Ovary (tissue), 3 donors: ENCODE results near the gene THSD4.

Experiments used
- POLR2A ChIP-seq: fragments of 450-650 bp; IDR thresholded peaks from one replicate; pipeline ENCODE4 v1.6.1; 2017; ENCODE audit warnings: antibody characterized with exemption, mild to moderate bottlenecking, moderate library complexity
- TF ChIP-seq, protein P1 (sequence below), 3 donors: fragments of 450-650 bp in 2 of 3; fragments of 200-600 bp in 1 of 3; IDR thresholded peaks; one replicate each; pipeline versions ENCODE4 v1.5.1 to v1.8.0; 2016 to 2022; ENCODE audit warnings: antibody characterized with exemption in 3 of 3, mild to moderate bottlenecking in 1 of 3
- donor health status: DM: no; HTN: no; CAD: no.

DNA sequence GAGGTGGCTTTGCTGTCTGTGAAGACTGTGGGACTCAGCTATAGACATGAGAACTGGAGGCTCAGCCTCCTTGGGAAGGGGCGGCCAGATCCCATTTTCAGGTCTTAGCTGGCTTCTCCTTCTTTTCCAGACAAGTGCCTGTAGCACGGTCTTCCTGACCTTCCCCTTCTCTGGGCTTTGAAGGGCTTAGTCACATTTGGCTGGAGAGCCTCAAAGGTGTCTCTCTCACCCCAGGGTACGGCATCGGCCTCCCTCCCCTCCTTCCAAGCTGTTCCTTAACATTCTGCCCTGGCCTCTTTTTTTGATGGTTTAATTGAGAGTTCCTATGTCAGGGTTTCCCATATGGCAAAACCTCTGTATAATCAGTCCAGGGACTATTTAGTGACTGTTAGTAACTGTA lies 242.7 kb downstream of the THSD4 start:
- no peak for TF ChIP-seq POLR2A
- TF ChIP-seq, protein P1, sequence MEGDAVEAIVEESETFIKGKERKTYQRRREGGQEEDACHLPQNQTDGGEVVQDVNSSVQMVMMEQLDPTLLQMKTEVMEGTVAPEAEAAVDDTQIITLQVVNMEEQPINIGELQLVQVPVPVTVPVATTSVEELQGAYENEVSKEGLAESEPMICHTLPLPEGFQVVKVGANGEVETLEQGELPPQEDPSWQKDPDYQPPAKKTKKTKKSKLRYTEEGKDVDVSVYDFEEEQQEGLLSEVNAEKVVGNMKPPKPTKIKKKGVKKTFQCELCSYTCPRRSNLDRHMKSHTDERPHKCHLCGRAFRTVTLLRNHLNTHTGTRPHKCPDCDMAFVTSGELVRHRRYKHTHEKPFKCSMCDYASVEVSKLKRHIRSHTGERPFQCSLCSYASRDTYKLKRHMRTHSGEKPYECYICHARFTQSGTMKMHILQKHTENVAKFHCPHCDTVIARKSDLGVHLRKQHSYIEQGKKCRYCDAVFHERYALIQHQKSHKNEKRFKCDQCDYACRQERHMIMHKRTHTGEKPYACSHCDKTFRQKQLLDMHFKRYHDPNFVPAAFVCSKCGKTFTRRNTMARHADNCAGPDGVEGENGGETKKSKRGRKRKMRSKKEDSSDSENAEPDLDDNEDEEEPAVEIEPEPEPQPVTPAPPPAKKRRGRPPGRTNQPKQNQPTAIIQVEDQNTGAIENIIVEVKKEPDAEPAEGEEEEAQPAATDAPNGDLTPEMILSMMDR (IDR thresholded peaks at IDR 0.05) = no peak
